GM23338 (cell line): ENCODE results near the gene SLC43A2. TPM values are rescaled to one million over a fixed set of nuclear protein-coding genes. Genes with fewer than 3 reads are reported as not detected.

Experiments used
- ATAC-seq: fragments of 200-7000 bp; cut with Tn5 transposase; 3 replicates; pipeline ENCODE4 v1.9.1; 2020
- DNase-seq: peaks from one replicate; pipeline ENCODE4 v3.0.0-alpha.2; 2015; ENCODE audit warnings: low spot score
- H2AFZ ChIP-seq: fragments of 200-600 bp; sonication (generic); 2 replicates; pipeline ENCODE4 v1.8.0; 2016; ENCODE audit warnings: antibody characterized with exemption, mild to moderate bottlenecking, moderate library complexity
- H3F3A ChIP-seq: fragments of 200-600 bp; sonication (generic); replicated peaks from 2 replicates; pipeline ENCODE4 v1.8.0; 2017; ENCODE audit warnings: antibody characterized with exemption, mixed run types, low read depth
- H3K27ac ChIP-seq: fragments of 200-600 bp; sonication (generic); 2 replicates; pipeline ENCODE4 v1.6.1; 2016; ENCODE audit warnings: low read depth
- H3K27me3 ChIP-seq: fragments of 200-600 bp; sonication (generic); 2 replicates; pipeline ENCODE4 v1.8.0; 2016; ENCODE audit warnings: mild to moderate bottlenecking, mixed run types, moderate library complexity; ENCODE audit not compliant: insufficient read depth
- H3K36me3 ChIP-seq: fragments of 200-600 bp; sonication (generic); 2 replicates; pipeline ENCODE4 v1.8.0; 2016; ENCODE audit warnings: mild to moderate bottlenecking; ENCODE audit not compliant: insufficient read depth
- H3K4me1 ChIP-seq: fragments of 200-600 bp; sonication (generic); 2 replicates; pipeline ENCODE4 v1.8.0; 2016; ENCODE audit warnings: mild to moderate bottlenecking, moderate library complexity; ENCODE audit not compliant: insufficient read depth
- H3K4me2 ChIP-seq: fragments of 200-600 bp; sonication (generic); 2 replicates; pipeline ENCODE4 v1.7.1; 2017; ENCODE audit warnings: mixed run types
- H3K4me3 ChIP-seq: fragments of 200-600 bp; sonication (generic); 2 replicates; pipeline ENCODE4 v1.6.1; 2016; ENCODE audit warnings: mixed run types
- H3K79me2 ChIP-seq: fragments of 200-600 bp; sonication (generic); replicated peaks from 2 replicates; pipeline ENCODE4 v1.8.0; 2017; ENCODE audit warnings: mild to moderate bottlenecking; ENCODE audit not compliant: insufficient read depth
- H3K9me2 ChIP-seq: fragments of 200-600 bp; sonication (generic); 2 replicates; pipeline ENCODE4 v1.8.0; 2017; ENCODE audit not compliant: insufficient read depth
- H4K20me1 ChIP-seq: fragments of 200-600 bp; sonication (generic); replicated peaks from 2 replicates; pipeline ENCODE4 v1.8.0; 2017; ENCODE audit warnings: mild to moderate bottlenecking; ENCODE audit not compliant: insufficient read depth
- H3K27ac Mint-ChIP-seq: 2 replicates; pipeline ENCODE4 v1.8.0; 2020; ENCODE audit warnings: inconsistent platforms, mild to moderate bottlenecking, moderate library complexity, mixed read lengths
- H3K27me3 Mint-ChIP-seq: 3 replicates; pipeline ENCODE4 v1.8.0; 2022; ENCODE audit warnings: low read depth, mild to moderate bottlenecking, moderate library complexity, mixed read lengths, inconsistent platforms; ENCODE audit not compliant: insufficient read depth, poor library complexity
- H3K36me3 Mint-ChIP-seq: 3 replicates; pipeline ENCODE4 v1.8.0; 2021; ENCODE audit warnings: low read depth, mild to moderate bottlenecking, inconsistent platforms, moderate library complexity, mixed read lengths
- H3K4me1 Mint-ChIP-seq: 3 replicates; pipeline ENCODE4 v1.8.0; 2020; ENCODE audit warnings: mild to moderate bottlenecking, inconsistent platforms, mixed read lengths
- H3K4me3 Mint-ChIP-seq: 3 replicates; pipeline ENCODE4 v1.8.0; 2021; ENCODE audit warnings: moderate library complexity, mild to moderate bottlenecking, inconsistent platforms, mixed read lengths
- H3K9me3 Mint-ChIP-seq: 3 replicates; pipeline ENCODE4 v1.8.0; 2020; ENCODE audit warnings: moderate library complexity, mild to moderate bottlenecking, inconsistent platforms, mixed read lengths
- ETS1 ChIP-seq: IDR thresholded peaks from 2 replicates; pipeline ENCODE4 v1.6.1; 2016; ENCODE audit warnings: antibody characterized with exemption
- EZH2phosphoT487 ChIP-seq: fragments of 200-600 bp; sonication (generic); IDR thresholded peaks from one replicate; pipeline ENCODE4 v1.8.1; 2018; ENCODE audit warnings: antibody characterized with exemption; ENCODE audit not compliant: unreplicated experiment
- NANOG ChIP-seq: IDR thresholded peaks from 2 replicates; pipeline ENCODE4 v1.6.1; 2016; ENCODE audit warnings: antibody characterized with exemption, borderline replicate concordance
- POLR2AphosphoS5 ChIP-seq: IDR thresholded peaks from 2 replicates; pipeline ENCODE4 v1.6.1; 2016; ENCODE audit warnings: antibody characterized with exemption, low read depth
- REST ChIP-seq: IDR thresholded peaks from one replicate; pipeline ENCODE4 v1.6.1; 2018; ENCODE audit warnings: antibody characterized with exemption; ENCODE audit not compliant: unreplicated experiment
- ZNF114 ChIP-seq: fragments of 250-450 bp; sonication (Bioruptor Pico); IDR thresholded peaks from 2 replicates; pipeline ENCODE4 v1.5.0; 2020; ENCODE audit warnings: mild to moderate bottlenecking, moderate library complexity
- polyA plus RNA-seq: library from polyadenylated mRNA; unstranded; fragments of >200 nt; fragmentation: Nextera tagmentation; extraction: Ambion mirVana; gene quantifications from 2 replicates; pipeline ENCODE4 v1.2.1, GENCODE V29; 2016
- total RNA-seq: library from RNA; depleted of rRNA; stranded (reverse); fragments of >200 nt; shearing (Covaris generic); gene quantifications from 2 replicates; pipeline ENCODE4 v1.2.3, GENCODE V29; 2014
- TF ChIP-seq, protein P1 (sequence below): fragments of 250-450 bp; sonication (Bioruptor Pico); IDR thresholded peaks from 2 replicates; pipeline ENCODE4 v1.5.0; 2020; ENCODE audit warnings: mild to moderate bottlenecking, moderate library complexity
- TF ChIP-seq, protein P2 (sequence below), 2 experiments: fragments of 200-600 bp in 1 of 2; sonication (generic) in 1 of 2; conservative IDR thresholded peaks; 2 replicates each; pipeline versions ENCODE4 v1.5.1 to v1.6.1; 2016 to 2017; ENCODE audit warnings: antibody characterized with exemption in 2 of 2, low read depth in 2 of 2, mild to moderate bottlenecking in 2 of 2, moderate library complexity in 1 of 2

The SLC43A2 gene
- total and polyA plus RNA-seq, 2 experiments from 2014 or later = 2.2 to 9.8 TPM

DNA sequence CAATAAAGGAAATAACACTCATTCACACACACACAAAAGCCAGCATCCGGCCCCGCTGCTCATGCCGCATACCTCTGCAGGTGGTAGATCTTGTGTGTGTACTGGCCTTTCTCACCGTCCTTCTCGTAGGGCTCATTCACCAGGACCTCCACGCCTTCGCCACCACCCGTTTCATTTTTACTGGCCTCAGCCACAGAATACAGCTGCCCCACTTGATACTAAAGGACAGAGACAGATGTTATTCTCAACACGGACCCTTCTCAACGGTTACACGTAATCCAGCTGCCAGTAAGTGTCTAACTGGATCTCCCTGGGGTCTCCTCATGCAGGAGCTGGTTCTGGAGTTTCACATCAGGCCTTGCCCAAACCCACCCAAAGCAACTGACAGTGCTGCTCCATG, 75.7 kb downstream of the SLC43A2 start (continued):
- TF ChIP-seq, protein P1, sequence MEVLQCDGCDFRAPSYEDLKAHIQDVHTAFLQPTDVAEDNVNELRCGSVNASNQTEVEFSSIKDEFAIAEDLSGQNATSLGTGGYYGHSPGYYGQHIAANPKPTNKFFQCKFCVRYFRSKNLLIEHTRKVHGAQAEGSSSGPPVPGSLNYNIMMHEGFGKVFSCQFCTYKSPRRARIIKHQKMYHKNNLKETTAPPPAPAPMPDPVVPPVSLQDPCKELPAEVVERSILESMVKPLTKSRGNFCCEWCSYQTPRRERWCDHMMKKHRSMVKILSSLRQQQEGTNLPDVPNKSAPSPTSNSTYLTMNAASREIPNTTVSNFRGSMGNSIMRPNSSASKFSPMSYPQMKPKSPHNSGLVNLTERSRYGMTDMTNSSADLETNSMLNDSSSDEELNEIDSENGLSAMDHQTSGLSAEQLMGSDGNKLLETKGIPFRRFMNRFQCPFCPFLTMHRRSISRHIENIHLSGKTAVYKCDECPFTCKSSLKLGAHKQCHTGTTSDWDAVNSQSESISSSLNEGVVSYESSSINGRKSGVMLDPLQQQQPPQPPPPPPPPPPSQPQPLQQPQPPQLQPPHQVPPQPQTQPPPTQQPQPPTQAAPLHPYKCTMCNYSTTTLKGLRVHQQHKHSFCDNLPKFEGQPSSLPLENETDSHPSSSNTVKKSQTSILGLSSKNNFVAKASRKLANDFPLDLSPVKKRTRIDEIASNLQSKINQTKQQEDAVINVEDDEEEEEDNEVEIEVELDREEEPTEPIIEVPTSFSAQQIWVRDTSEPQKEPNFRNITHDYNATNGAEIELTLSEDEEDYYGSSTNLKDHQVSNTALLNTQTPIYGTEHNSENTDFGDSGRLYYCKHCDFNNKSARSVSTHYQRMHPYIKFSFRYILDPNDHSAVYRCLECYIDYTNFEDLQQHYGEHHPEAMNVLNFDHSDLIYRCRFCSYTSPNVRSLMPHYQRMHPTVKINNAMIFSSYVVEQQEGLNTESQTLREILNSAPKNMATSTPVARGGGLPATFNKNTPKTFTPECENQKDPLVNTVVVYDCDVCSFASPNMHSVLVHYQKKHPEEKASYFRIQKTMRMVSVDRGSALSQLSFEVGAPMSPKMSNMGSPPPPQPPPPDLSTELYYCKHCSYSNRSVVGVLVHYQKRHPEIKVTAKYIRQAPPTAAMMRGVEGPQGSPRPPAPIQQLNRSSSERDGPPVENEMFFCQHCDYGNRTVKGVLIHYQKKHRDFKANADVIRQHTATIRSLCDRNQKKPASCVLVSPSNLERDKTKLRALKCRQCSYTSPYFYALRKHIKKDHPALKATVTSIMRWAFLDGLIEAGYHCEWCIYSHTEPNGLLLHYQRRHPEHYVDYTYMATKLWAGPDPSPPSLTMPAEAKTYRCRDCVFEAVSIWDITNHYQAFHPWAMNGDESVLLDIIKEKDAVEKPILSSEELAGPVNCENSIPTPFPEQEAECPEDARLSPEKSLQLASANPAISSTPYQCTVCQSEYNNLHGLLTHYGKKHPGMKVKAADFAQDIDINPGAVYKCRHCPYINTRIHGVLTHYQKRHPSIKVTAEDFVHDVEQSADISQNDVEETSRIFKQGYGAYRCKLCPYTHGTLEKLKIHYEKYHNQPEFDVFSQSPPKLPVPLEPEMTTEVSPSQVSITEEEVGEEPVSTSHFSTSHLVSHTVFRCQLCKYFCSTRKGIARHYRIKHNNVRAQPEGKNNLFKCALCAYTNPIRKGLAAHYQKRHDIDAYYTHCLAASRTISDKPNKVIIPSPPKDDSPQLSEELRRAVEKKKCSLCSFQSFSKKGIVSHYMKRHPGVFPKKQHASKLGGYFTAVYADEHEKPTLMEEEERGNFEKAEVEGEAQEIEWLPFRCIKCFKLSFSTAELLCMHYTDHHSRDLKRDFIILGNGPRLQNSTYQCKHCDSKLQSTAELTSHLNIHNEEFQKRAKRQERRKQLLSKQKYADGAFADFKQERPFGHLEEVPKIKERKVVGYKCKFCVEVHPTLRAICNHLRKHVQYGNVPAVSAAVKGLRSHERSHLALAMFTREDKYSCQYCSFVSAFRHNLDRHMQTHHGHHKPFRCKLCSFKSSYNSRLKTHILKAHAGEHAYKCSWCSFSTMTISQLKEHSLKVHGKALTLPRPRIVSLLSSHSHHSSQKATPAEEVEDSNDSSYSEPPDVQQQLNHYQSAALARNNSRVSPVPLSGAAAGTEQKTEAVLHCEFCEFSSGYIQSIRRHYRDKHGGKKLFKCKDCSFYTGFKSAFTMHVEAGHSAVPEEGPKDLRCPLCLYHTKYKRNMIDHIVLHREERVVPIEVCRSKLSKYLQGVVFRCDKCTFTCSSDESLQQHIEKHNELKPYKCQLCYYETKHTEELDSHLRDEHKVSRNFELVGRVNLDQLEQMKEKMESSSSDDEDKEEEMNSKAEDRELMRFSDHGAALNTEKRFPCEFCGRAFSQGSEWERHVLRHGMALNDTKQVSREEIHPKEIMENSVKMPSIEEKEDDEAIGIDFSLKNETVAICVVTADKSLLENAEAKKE (CRISPR knock-in tag) = no peak

- H2AFZ ChIP-seq = no peak overlapping the region
- Mint-ChIP-seq H3K9me3 (no peaks in the 10 kb centered on the region), H3K4me3 (no peak overlapping the region), H3K27me3 (peaks cover 6% of the 10 kb centered on the region), H3K4me1 (peaks cover 3% of the 10 kb centered on the region; the same call in 2 of the 3 replicates), H3K27ac (no peak overlapping the region), H3K36me3 (peaks cover 54% of the 10 kb centered on the region)
- no peak overlapping the region for H3K4me2 ChIP-seq
- no peak overlapping the region for H3K4me3 ChIP-seq
- no peaks in the 10 kb centered on the region for H3K27me3 ChIP-seq
- no peaks in the 10 kb centered on the region for H3F3A ChIP-seq
- H4K20me1 ChIP-seq = peaks cover 11% of the 10 kb centered on the region
- peaks cover 8% of the 10 kb centered on the region; the same call in 1 of the 2 replicates for H3K36me3 ChIP-seq
- H3K79me2 ChIP-seq = peaks cover 12% of the 10 kb centered on the region; the same call in 1 of the 2 replicates
- DNase-seq (no peak), ATAC-seq (no peak)
- no peak overlapping the region for H3K27ac ChIP-seq
- H3K4me1 ChIP-seq = no peaks in the 10 kb centered on the region
- H3K9me2 ChIP-seq = no peaks in the 10 kb centered on the region
- TF ChIP-seq EZH2phosphoT487 (no peak), ETS1 (no peak), REST (no peak), POLR2AphosphoS5 (no peak), ZNF114 (no peak), NANOG (no peak)
- TF ChIP-seq, protein P2, sequence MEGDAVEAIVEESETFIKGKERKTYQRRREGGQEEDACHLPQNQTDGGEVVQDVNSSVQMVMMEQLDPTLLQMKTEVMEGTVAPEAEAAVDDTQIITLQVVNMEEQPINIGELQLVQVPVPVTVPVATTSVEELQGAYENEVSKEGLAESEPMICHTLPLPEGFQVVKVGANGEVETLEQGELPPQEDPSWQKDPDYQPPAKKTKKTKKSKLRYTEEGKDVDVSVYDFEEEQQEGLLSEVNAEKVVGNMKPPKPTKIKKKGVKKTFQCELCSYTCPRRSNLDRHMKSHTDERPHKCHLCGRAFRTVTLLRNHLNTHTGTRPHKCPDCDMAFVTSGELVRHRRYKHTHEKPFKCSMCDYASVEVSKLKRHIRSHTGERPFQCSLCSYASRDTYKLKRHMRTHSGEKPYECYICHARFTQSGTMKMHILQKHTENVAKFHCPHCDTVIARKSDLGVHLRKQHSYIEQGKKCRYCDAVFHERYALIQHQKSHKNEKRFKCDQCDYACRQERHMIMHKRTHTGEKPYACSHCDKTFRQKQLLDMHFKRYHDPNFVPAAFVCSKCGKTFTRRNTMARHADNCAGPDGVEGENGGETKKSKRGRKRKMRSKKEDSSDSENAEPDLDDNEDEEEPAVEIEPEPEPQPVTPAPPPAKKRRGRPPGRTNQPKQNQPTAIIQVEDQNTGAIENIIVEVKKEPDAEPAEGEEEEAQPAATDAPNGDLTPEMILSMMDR (conservative IDR thresholded peaks at IDR 0.05; ENCODE audit: low read depth in 2 of 2) = no peak
These were observed 76.9 kb downstream of the SLC43A2 start for GRCh38 chr17:1551741-1552140.
